GM12878 (cell line): Measurements from ENCODE around the gene RALGAPA2. TPM values are rescaled to one million over a fixed set of nuclear protein-coding genes. Genes with fewer than 3 reads are reported as not detected.

Source experiments
- ATAC-seq: fragments of 200-7000 bp; cut with Tn5 transposase; 3 replicates; pipeline ENCODE4 v1.9.1; 2020; ENCODE audit warnings: mild to moderate bottlenecking, moderate library complexity
- BruUV-seq: library from RNA; stranded (reverse); fragments of 400-500 nt; replicated peaks from 2 replicates; lab custom pipeline; 2021; lab: Mats Ljungman, UMichigan
- CTCF ChIA-PET: fragments of 300-600 bp; sonication (Branson Sonifier 250); formaldehyde crosslinking; extraction: SDS; loops from one replicate; lab custom pipeline; 2021; ENCODE audit warnings: inconsistent platforms; lab: Yijun Ruan, JAX
- POLR2A ChIA-PET: fragments of 350-600 bp; formaldehyde crosslinking; extraction: SDS; loops from one replicate; lab custom pipeline; 2021; ENCODE audit warnings: inconsistent platforms; lab: Charles Lee
- RAD21 ChIA-PET: fragments of 300-600 bp; sonication (Branson Sonifier 250); formaldehyde crosslinking; loops from one replicate; lab custom pipeline; 2023; ENCODE audit warnings: antibody characterized with exemption; ENCODE audit not compliant: unreplicated experiment; lab: Charles Lee
- SMC1A ChIA-PET: fragments of 300-600 bp; sonication (Branson Sonifier 250); formaldehyde crosslinking; loops from one replicate; lab custom pipeline; 2023; ENCODE audit not compliant: unreplicated experiment, uncharacterized antibody; lab: Charles Lee
- DNase-seq: peaks from one replicate; pipeline ENCODE4 v3.0.0-alpha.2; 2011; ENCODE audit warnings: low read depth, low spot score
- FAIRE-seq: peaks from 3 replicates; lab custom pipeline; 2011; peaks lifted over from hg19 to GRCh38; lab: Jason Lieb, UNC
- H2AFZ ChIP-seq: 2 replicates; pipeline ENCODE4 v1.6.0; 2011; ENCODE audit warnings: low read depth, low read length, control low read depth; ENCODE audit not compliant: control insufficient read depth
- H3K27ac ChIP-seq: 2 replicates; pipeline ENCODE4 v1.5.1; 2011; ENCODE audit warnings: control low read depth; ENCODE audit not compliant: control insufficient read depth, insufficient read depth
- H3K27me3 ChIP-seq, 2 experiments: replicated peaks in 1 of 2; 2 replicates each; pipeline versions ENCODE4 v1.6.0 to v1.6.1; 2011; ENCODE audit warnings: low read length in 1 of 2; ENCODE audit not compliant: control insufficient read depth in 2 of 2, insufficient read depth in 2 of 2
- H3K36me3 ChIP-seq, 2 experiments: 2 replicates each; pipeline ENCODE4 v1.5.1; 2011; ENCODE audit warnings: low read length in 1 of 2; ENCODE audit not compliant: control insufficient read depth in 2 of 2, insufficient read depth in 2 of 2
- H3K4me1 ChIP-seq: 2 replicates; pipeline ENCODE4 v1.6.1; 2011; ENCODE audit warnings: mild to moderate bottlenecking, low read length, moderate library complexity, mixed read lengths; ENCODE audit not compliant: control insufficient read depth, insufficient read depth
- H3K4me2 ChIP-seq: 2 replicates; pipeline ENCODE4 v1.6.0; 2011; ENCODE audit warnings: control low read depth; ENCODE audit not compliant: control insufficient read depth, insufficient read depth
- H3K4me3 ChIP-seq: fragments of 200-600 bp; sonication (generic); 2 replicates; pipeline ENCODE4 v1.5.1; 2016
- H3K79me2 ChIP-seq: 2 replicates; pipeline ENCODE4 v1.6.0; 2011; ENCODE audit warnings: low read length; ENCODE audit not compliant: control insufficient read depth, insufficient read depth
- H3K9ac ChIP-seq: 2 replicates; pipeline ENCODE4 v1.8.0; 2011; ENCODE audit warnings: low read length, control low read depth, mixed read lengths; ENCODE audit not compliant: control insufficient read depth, insufficient read depth
- H3K9me3 ChIP-seq: replicated peaks from 3 replicates; pipeline ENCODE4 v1.5.1; 2011; ENCODE audit warnings: mild to moderate bottlenecking, low read length; ENCODE audit not compliant: control insufficient read depth, insufficient read depth
- H4K20me1 ChIP-seq: 2 replicates; pipeline ENCODE4 v1.6.0; 2011; ENCODE audit not compliant: control insufficient read depth, insufficient read depth
- BRCA1 ChIP-seq: IDR thresholded peaks from 2 replicates; pipeline ENCODE4 v1.6.1; 2011; ENCODE audit warnings: low read depth, low read length, improper control_type of control experiment
- CREM ChIP-seq: IDR thresholded peaks from 2 replicates; pipeline ENCODE4 v1.6.1; 2014; ENCODE audit warnings: antibody characterized with exemption, low read depth
- JUND ChIP-seq: IDR thresholded peaks from 2 replicates; pipeline ENCODE4 v1.6.1; 2012; ENCODE audit warnings: low read depth, mild to moderate bottlenecking, low read length, improper control_type of control experiment, moderate library complexity
- MXI1 ChIP-seq: fragments of 150-350 bp; IDR thresholded peaks from 2 replicates; pipeline ENCODE4 v1.6.1; 2011; ENCODE audit warnings: low read depth, mild to moderate bottlenecking, inconsistent platforms, low read length, improper control_type of control experiment
- POLR2AphosphoS2 ChIP-seq: IDR thresholded peaks from 2 replicates; pipeline ENCODE4 v1.6.1; 2011; ENCODE audit warnings: low read depth, mild to moderate bottlenecking, low read length, improper control_type of control experiment, moderate library complexity
- PRDM15 ChIP-seq: fragments of 450-650 bp; formaldehyde crosslinking; IDR thresholded peaks from 2 replicates; pipeline ENCODE4 v1.4.0; 2020; ENCODE audit warnings: mild to moderate bottlenecking, moderate library complexity
- RUNX3 ChIP-seq: IDR thresholded peaks from 2 replicates; pipeline ENCODE4 v1.6.1; 2012; ENCODE audit warnings: low read length, inconsistent platforms
- SIX5 ChIP-seq: IDR thresholded peaks from 2 replicates; pipeline ENCODE4 v1.6.1; 2011; ENCODE audit warnings: mild to moderate bottlenecking, low read depth, low read length, moderate library complexity; ENCODE audit not compliant: severe bottlenecking
- SKIL ChIP-seq: fragments of 450-650 bp; IDR thresholded peaks from 2 replicates; pipeline ENCODE4 v1.6.1; 2017; ENCODE audit warnings: mild to moderate bottlenecking, low read depth, inconsistent platforms; ENCODE audit not compliant: poor library complexity, severe bottlenecking
- SMC3 ChIP-seq: IDR thresholded peaks from 2 replicates; pipeline ENCODE4 v1.6.1; 2011; ENCODE audit warnings: low read length, improper control_type of control experiment, borderline replicate concordance
- USF2 ChIP-seq: IDR thresholded peaks from 2 replicates; pipeline ENCODE4 v1.6.1; 2011; ENCODE audit warnings: low read depth, low read length, improper control_type of control experiment, borderline replicate concordance
- ZNF207 ChIP-seq: fragments of 450-650 bp; IDR thresholded peaks from 2 replicates; pipeline ENCODE4 v1.6.1; 2014; ENCODE audit warnings: antibody characterized with exemption, mild to moderate bottlenecking, borderline replicate concordance
- ZNF622 ChIP-seq: fragments of 450-650 bp; IDR thresholded peaks from 2 replicates; pipeline ENCODE4 v1.6.1; 2017; ENCODE audit warnings: mild to moderate bottlenecking, inconsistent platforms
- WGBS: methylation state at CpG from one replicate; pipeline ENCODE4 v1.1.6; 2016; ENCODE audit warnings: low lambda C conversion rate; ENCODE audit not compliant: insufficient replicate concordance, insufficient coverage; ENCODE audit errors: missing lambda C conversion rate; 5-methylcytosine and 5-hydroxymethylcytosine counted together
- in situ Hi-C: fragments of 300-500 bp; cut with MboI; formaldehyde crosslinking; loops from 9 replicates; pipeline ENCODE4 v1.14.3; 2018; ENCODE audit warnings: mixed read lengths
- intact Hi-C: fragments of 100-400 bp; cut with micrococcal nuclease; formaldehyde crosslinking; loops from one replicate; pipeline ENCODE4 v1.14.2; 2022; ENCODE audit not compliant: unreplicated experiment
- polyA plus RNA-seq, 11 experiments: library from polyadenylated mRNA; depleted of rRNA in 4 of 11; unstranded in 6 of 11; stranded (reverse) in 5 of 11; fragments of >200 nt; fragmentation: Nextera tagmentation in 4 of 11; fragmentation: Illumina TruSeq in 1 of 11; extraction: Ambion mirVana in 4 of 11; extraction: Trizol in 1 of 11; gene quantifications; 1 replicate in 1 of 11; 2 replicates in 10 of 11; pipeline versions ENCODE4 v1.2.1 to v1.2.3, GENCODE V29; 2011 to 2016; ENCODE audit warnings: inconsistent platforms in 2 of 11, missing spikeins in 2 of 11, low read depth in 1 of 11
- total RNA-seq, 4 experiments: library from RNA; depleted of rRNA in 3 of 4; stranded (reverse); fragments of >200 nt in 3 of 4; fragmentation: Illumina TruSeq in 1 of 4; extraction: Trizol in 1 of 4; gene quantifications; 2 replicates each; pipeline versions ENCODE4 v1.2.1 to v1.2.3, GENCODE V29; 2013 to 2021

RALGAPA2 gene
- total and polyA plus RNA-seq, 10 of the 15 experiments (the other 5 are each of a cell fraction or from before 2014, with no cell fraction given) = 2.9 to 29.4 (median 19.6) TPM

- WGBS = 33% methylated on average over 3 of the region's 3 CpGs
- intact Hi-C loops = no loop called here
- TF ChIP-seq CREM = no peak
- no peak for TF ChIP-seq POLR2AphosphoS2
- no peak for TF ChIP-seq SMC3
- TF ChIP-seq USF2 = no peak
- TF ChIP-seq MXI1 = no peak
- no peak for TF ChIP-seq SKIL
- TF ChIP-seq PRDM15 (CRISPR knock-in tag) = no peak
- TF ChIP-seq ZNF207 = no peak
- TF ChIP-seq BRCA1 = no peak
- TF ChIP-seq ZNF622 = no peak
- TF ChIP-seq JUND = no peak
- no peak for TF ChIP-seq RUNX3
- TF ChIP-seq SIX5 = no peak
- ATAC-seq (no peak), FAIRE-seq (no peak), DNase-seq (no peak)
- no peak overlapping the region for H3K4me3 ChIP-seq
- H3K9me3 ChIP-seq = no peaks in the 10 kb centered on the region; the same call in 2 of the 3 replicates
- POLR2A ChIA-PET = no interaction called here
- no TSS peak for BruUV-seq
- peaks cover 10% of the 10 kb centered on the region; the same call in 1 of the 2 replicates for H3K4me1 ChIP-seq
- peaks cover 42% of the 10 kb centered on the region for H3K79me2 ChIP-seq
- H2AFZ ChIP-seq = no peak overlapping the region
- SMC1A ChIA-PET = no interaction called here
- CTCF ChIA-PET = interaction anchor here (1.1 kb wide), 1 partner anchor 13 kb away, joined by 3 read pairs; no protein-coding TSS in a partner anchor
- no peaks in the 10 kb centered on the region for H3K36me3 ChIP-seq
- no peaks in the 10 kb centered on the region for H3K27me3 ChIP-seq
- H3K9ac ChIP-seq = no peak overlapping the region
- in situ Hi-C loops = no loop called here
- RAD21 ChIA-PET = no interaction called here
- H4K20me1 ChIP-seq = no peaks in the 10 kb centered on the region
- H3K27ac ChIP-seq = no peak overlapping the region
- H3K4me2 ChIP-seq = no peak overlapping the region
These were observed 13.3 kb downstream of the RALGAPA2 start for GRCh38 chr20:20699144-20699543.
